Lung (tissue), 12 donors: ENCODE data around the gene RADX. TPM values are rescaled to one million over a fixed set of nuclear protein-coding genes. Genes with fewer than 3 reads are reported as not detected.

Source experiments
- ATAC-seq: fragments of 200-7000 bp; cut with Tn5 transposase; one replicate; pipeline ENCODE4 v1.9.1; 2020; ENCODE audit warnings: moderate number of reproducible peaks; ENCODE audit not compliant: insufficient read depth, low FRiP score
- DNase-seq, 3 donors: peaks; one replicate each; pipeline ENCODE4 v3.0.0-alpha.2; 2013 to 2017
- H3K27ac ChIP-seq, 2 donors: one replicate each; pipeline ENCODE4 v1.5.1; 2013; ENCODE audit warnings: mild to moderate bottlenecking in 2 of 2, moderate library complexity in 2 of 2, control low read depth in 1 of 2, inconsistent platforms in 1 of 2, low read depth in 1 of 2, low read length in 1 of 2
- H3K27me3 ChIP-seq, 3 donors: one replicate each; pipeline ENCODE4 v1.5.1; 2013; ENCODE audit warnings: low read length in 2 of 3; ENCODE audit not compliant: control insufficient read depth in 3 of 3, insufficient read depth in 3 of 3
- H3K36me3 ChIP-seq, 4 donors: one replicate each; pipeline ENCODE4 v1.5.1; 2013; ENCODE audit warnings: low read length in 4 of 4, mild to moderate bottlenecking in 1 of 4, moderate library complexity in 1 of 4; ENCODE audit not compliant: control insufficient read depth in 4 of 4, insufficient read depth in 4 of 4
- H3K4me1 ChIP-seq, 5 donors: one replicate each; pipeline ENCODE4 v1.5.1; 2013; ENCODE audit warnings: low read length in 5 of 5, mild to moderate bottlenecking in 2 of 5, moderate library complexity in 1 of 5; ENCODE audit not compliant: control insufficient read depth in 5 of 5, insufficient read depth in 5 of 5
- H3K4me3 ChIP-seq: one replicate; pipeline ENCODE4 v1.5.1; 2013; ENCODE audit warnings: mild to moderate bottlenecking, control low read depth, moderate library complexity
- H3K9ac ChIP-seq, 2 donors: one replicate each; pipeline ENCODE4 v1.5.1; 2013; ENCODE audit warnings: low read length in 2 of 2, control low read depth in 1 of 2; ENCODE audit not compliant: insufficient read depth in 1 of 2
- H3K9me3 ChIP-seq, 4 donors: one replicate each; pipeline ENCODE4 v1.5.1; 2013; ENCODE audit warnings: low read length in 3 of 4, mild to moderate bottlenecking in 1 of 4, moderate library complexity in 1 of 4; ENCODE audit not compliant: control insufficient read depth in 4 of 4, insufficient read depth in 3 of 4
- WGBS, 2 donors: extraction: QIAGEN DNeasy Blood & Tissue Kit; methylation state at CpG; one replicate each; pipeline ENCODE4 v1.1.7; 2013; 5-methylcytosine and 5-hydroxymethylcytosine counted together
- polyA plus RNA-seq, 2 donors: library from polyadenylated mRNA; stranded (reverse); fragments of 200-250 nt; gene quantifications; one replicate each; pipeline ENCODE4 v1.2.1, GENCODE V29; 2013
- total RNA-seq, 2 donors: library from RNA; depleted of rRNA in 1 of 2; stranded (reverse); fragments of >200 nt in 1 of 2; gene quantifications; one replicate each; pipeline ENCODE4 v1.2.1, GENCODE V29; 2014 to 2021
- TF ChIP-seq, protein P1 (sequence below): IDR thresholded peaks from 2 replicates; pipeline ENCODE4 v1.5.1; 2012; ENCODE audit warnings: mild to moderate bottlenecking; ENCODE audit errors: control extremely low read depth, extremely low read depth
- donor health status: control.
- donor health status: control.
- donor health status: Bipolar disorder and iron deficiency.
- donor health status: healthy.
- donor health status: DM: yes; HTN: yes; CAD: no.

RADX gene
- total and polyA plus RNA-seq, 4 donors, result 2.6 to 9.2 (median 5.7) TPM

DNA sequence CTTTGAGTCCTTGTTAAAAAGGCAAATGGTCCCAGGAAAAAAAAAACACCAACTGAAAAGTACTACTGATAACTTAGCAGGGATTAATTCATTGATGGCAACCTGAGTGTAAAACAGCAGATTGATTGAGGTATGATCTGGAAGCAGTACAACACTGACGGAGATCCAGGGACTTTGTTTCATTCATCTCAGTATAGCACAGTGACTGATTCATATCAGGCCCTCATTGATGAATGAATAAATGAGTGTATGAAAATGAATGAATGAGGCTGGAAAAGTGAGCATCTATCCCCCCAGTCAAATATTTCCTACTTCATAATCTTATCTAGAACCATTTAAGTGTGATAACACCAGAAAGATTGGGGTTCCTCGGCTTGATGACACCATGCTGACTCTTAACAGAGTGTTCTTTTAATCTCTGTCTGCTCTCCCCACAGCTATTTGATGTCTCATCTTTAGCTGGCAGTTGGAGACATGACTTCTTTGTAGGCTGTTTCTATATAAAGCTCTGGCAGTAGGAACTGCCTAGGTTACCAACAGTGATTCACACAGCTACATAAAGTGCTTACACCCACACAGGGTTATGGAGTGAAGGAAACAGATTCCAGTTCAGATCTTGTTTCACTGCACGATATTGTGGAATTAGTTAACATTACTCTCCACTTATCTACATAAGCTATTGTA, 96.1 kb downstream of the RADX start:
- H3K27ac ChIP-seq, result peak overlapping the region in 1 of 2 donors; percentile 9
- no peak overlapping the region for H3K9ac ChIP-seq
- no peaks in the 10 kb centered on the region for H3K36me3 ChIP-seq
- TF ChIP-seq, protein P1, sequence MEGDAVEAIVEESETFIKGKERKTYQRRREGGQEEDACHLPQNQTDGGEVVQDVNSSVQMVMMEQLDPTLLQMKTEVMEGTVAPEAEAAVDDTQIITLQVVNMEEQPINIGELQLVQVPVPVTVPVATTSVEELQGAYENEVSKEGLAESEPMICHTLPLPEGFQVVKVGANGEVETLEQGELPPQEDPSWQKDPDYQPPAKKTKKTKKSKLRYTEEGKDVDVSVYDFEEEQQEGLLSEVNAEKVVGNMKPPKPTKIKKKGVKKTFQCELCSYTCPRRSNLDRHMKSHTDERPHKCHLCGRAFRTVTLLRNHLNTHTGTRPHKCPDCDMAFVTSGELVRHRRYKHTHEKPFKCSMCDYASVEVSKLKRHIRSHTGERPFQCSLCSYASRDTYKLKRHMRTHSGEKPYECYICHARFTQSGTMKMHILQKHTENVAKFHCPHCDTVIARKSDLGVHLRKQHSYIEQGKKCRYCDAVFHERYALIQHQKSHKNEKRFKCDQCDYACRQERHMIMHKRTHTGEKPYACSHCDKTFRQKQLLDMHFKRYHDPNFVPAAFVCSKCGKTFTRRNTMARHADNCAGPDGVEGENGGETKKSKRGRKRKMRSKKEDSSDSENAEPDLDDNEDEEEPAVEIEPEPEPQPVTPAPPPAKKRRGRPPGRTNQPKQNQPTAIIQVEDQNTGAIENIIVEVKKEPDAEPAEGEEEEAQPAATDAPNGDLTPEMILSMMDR, result no peak
- no peaks in the 10 kb centered on the region for H3K4me1 ChIP-seq
- ATAC-seq (peak; percentile 81), DNase-seq (peak in 1 of 3 donors; percentile 0)
- H3K4me3 ChIP-seq, result no peak overlapping the region
- no peaks in the 10 kb centered on the region for H3K9me3 ChIP-seq
- WGBS, 2 donors, result 60 to 64% methylated on average over 3 of the region's 3 CpGs
- H3K27me3 ChIP-seq, result peaks cover 0 to 23% (median 7%) of the 10 kb centered on the region in 3 donors

DNA sequence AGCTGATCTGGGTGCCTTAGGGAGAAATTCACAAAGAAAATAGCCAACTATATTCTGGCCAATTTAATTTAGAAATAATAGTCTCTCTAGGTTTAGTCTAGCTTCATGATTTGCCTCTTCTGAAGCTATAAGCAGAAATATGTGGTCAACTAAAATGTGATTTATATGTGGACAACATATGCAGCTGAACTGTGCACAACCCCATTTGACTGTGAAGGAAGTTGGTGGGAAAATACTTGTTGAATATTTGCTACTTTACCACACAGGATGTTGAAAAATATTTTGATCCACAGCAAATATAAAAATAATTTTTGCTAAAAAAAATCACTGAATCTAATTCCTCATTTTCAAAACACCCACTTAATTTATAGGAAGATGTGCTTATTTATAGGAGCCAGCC, 99.0 kb downstream of the RADX start:
- H3K27ac ChIP-seq, result no peak overlapping the region

DNA sequence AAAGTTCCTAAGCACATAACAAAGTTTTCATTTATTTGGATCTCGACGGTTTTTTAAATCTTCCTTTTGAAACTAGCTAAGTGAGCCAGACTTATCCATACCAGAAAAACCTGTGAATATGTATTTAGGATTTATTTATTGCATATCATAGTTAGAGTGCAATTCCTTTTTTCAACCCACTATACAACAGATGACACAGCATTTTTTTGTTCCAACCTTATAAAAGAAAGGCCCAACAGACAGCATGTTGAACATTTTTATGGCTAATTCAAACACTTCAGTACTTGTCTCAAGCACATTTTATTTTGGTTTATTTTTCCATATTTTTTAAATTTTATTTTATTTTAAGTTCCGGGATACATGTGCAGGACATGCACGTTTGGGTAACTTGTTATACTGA, 99.6 kb downstream of the RADX start:
- ATAC-seq (no peak), DNase-seq (no peak)
- H3K27ac ChIP-seq, result no peak overlapping the region
- H3K4me3 ChIP-seq, result no peak overlapping the region
- H3K9ac ChIP-seq, result no peak overlapping the region
- no peaks in the 10 kb centered on the region for H3K9me3 ChIP-seq
- H3K36me3 ChIP-seq, result no peaks in the 10 kb centered on the region
- H3K4me1 ChIP-seq, result no peaks in the 10 kb centered on the region
- TF ChIP-seq, protein P1, result no peak
- WGBS, 2 donors, result 70 to 85% methylated on average over 4 of the region's 4 CpGs
- peaks cover 0 to 21% (median 11%) of the 10 kb centered on the region in 3 donors for H3K27me3 ChIP-seq

More for the DNA sequence above, 99.0 kb downstream of the RADX start:
- Histone ChIP-seq H3K27me3 (peaks cover 0 to 21% (median 10%) of the 10 kb centered on the region in 3 donors), H3K4me3 (no peak overlapping the region), H3K4me1 (no peaks in the 10 kb centered on the region), H3K9me3 (no peaks in the 10 kb centered on the region), H3K36me3 (no peaks in the 10 kb centered on the region), H3K9ac (no peak overlapping the region)
- TF ChIP-seq, protein P1, result no peak
- ATAC-seq (no peak), DNase-seq (no peak)

DNA sequence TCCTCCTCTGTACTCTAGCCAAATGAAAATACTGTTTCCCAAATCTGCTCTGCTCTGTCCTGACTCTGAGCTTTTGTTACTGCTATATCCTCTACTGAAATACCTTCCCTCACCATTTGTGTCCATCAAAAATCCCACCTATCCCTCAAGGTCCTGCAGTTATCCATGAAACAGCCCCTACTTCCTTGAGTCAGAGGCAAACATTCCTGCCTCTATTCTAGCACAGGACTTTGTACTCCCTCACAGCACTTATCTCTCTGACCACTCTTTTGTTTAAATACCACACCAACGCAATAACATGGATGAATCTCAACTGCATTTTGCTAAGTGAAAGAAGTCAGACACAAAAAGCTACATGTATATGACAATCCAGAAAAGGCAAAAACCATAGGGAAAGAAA, 104.2 kb downstream of the RADX start:
- no peaks in the 10 kb centered on the region for H3K4me1 ChIP-seq
- H3K27ac ChIP-seq, result no peak overlapping the region
- no peak overlapping the region for H3K9ac ChIP-seq
- ATAC-seq (no peak), DNase-seq (no peak)
- TF ChIP-seq, protein P1, result no peak
- H3K36me3 ChIP-seq, result no peaks in the 10 kb centered on the region
- H3K4me3 ChIP-seq, result no peak overlapping the region
- no peaks in the 10 kb centered on the region for H3K9me3 ChIP-seq
- 70 to 93% methylated on average over 1 of the region's 1 CpG for WGBS, 2 donors
- H3K27me3 ChIP-seq, result peaks cover 0 to 24% (median 9%) of the 10 kb centered on the region in 3 donors
